ENCODE results near the gene ARPC1A.
A peak's percentile ranks its signal among the peaks of the same experiment; 100 is the strongest.
"Not testable (repeated sequence)": the region's sequence is repeated elsewhere in the genome, so short reads cannot be mapped to it uniquely, and the experiment has no call there.

The ARPC1A gene

DNA sequence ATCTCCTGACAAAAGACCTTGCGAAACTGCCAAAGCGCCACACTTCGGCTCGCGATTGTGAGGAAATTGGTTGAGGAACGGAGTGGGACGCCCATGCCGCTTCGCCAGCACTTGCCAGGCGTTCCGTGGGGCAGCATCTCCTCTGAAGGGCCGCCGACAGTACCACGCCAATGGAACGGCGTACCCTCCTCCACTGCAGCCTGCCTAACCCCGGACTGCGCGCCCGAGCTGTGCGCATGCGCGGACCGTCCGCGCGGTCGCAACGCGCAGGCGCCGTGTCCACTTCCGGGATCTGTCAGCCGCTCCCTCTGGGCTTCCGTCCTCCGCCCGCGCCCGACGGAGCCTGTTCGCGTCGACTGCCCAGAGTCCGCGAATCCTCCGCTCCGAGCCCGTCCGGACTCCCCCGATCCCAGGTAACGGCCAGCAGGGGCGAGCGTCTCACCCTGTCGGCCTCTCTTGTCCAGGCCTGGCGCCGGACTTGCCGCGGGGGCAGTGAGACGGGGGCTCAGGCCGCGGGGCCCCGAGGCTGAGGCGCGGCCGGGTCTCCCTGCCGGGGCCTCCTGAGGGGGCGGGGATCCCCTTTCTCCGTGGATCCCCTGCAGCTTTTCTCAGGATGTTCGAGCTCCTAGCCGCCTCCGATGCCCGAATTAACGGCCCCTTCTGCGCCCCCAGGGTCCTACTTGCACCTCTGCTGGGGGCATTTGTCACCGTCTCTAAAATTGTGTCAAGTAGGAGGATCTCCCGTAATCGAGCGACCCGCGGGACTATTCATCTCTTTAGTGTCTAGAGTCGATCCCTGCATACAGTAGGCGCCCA, at the start of gene ARPC1A:
Gene ARPC1A, plus strand, starts transcription at position 307 of the 816 bp plus-strand sequence. CDS start 7,456 bp downstream, outside the sequence.
- DNase-seq (ENCODE audit: low spot score) = peak; percentile 94

DNA sequence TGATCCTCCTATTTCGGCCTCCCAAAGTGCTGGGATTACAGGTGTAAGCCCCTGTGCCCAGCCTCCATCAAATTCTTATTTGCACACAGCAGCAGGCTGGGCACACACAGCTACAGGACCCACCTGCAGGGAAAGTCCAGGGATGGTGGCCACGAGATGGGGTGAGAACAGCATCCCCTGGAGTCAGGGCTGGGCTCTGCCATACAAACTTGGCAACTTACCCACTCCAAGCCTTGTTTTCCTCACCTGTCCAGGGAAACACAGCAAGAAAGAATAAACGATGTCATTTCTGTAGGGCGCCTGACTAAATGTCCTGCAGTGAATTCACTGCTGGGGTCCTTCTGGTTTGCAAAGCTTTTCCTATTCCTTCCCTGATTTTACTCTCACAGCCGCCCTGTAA, 47.5 kb upstream of the ARPC1A start:
- no peak for DNase-seq (ENCODE audit: low spot score)

DNA sequence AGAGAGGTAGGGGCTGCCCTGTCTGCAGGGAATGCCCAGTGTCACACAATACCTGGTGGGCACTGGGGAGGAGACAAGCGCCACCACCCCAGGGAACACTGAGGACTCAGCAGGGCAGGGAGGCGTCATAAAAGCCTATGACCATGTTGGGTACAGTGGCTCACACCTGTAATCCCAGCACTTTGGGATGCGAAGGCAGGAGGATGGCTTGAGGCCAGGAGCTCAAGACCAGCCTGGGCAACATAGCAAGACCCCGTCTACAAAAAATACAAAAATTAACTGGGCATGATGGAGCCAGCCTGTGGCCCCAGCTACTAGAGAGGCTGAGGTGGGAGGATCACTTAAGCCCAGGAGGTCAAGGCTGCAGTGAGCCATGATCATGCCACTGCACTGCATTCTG, 41.5 kb upstream of the ARPC1A start:
- DNase-seq (ENCODE audit: low spot score) = not testable (repeated sequence)

DNA sequence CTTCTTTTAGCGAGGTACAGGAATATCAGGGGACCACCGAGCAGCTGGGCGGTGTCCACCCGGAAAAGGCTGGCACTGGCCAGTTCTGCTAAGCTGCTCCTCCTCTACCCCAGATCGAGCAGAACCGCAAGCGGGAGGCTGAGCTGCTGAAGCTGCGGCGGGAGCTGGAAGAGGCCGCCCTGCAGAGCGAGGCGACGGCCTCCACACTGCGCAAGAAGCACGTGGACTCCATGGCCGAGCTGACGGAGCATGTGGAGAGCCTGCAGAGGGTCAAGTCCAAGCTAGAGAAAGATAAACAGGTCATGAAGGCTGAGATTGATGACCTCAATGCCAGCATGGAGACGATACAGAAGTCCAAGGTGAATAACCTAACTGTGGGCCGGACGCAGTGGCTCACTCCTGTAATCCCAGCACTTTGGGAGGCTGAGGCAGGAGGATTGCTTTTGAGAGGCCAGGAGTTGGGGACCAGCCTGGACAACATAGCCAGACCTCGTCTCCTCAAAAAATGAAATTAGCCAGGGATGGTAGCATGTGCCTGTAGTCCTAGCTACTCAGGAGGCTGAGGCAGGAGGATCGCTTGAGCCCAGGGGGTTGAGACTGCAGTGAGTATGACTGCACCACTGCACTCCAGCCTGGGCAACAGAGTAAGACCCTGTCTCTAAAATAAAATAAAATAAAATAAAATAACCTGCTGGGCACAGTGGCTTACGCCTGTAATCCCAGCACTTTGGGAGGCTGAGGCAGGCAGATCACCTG, 37.7 kb upstream of the ARPC1A start:
- DNase-seq (ENCODE audit: low spot score) = no peak

DNA sequence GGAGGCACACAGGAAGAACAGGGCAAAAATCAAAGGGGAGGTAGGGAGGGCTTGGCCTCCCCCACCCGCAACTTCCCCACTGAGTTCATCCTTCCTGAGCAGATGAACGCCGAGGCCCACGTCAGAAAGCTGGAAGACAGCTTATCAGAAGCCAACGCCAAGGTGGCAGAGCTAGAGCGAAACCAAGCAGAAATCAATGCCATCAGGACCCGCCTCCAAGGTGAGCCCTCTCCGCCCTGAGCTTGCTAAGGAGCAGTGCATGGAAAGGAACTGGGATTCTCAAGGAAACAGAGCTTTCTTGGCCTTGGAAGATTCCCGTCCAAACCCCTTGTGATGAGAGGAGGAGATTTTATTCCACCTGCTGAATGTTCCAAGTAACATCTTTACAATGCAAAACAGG, 36.5 kb upstream of the ARPC1A start:
- no peak for DNase-seq (ENCODE audit: low spot score)

DNA sequence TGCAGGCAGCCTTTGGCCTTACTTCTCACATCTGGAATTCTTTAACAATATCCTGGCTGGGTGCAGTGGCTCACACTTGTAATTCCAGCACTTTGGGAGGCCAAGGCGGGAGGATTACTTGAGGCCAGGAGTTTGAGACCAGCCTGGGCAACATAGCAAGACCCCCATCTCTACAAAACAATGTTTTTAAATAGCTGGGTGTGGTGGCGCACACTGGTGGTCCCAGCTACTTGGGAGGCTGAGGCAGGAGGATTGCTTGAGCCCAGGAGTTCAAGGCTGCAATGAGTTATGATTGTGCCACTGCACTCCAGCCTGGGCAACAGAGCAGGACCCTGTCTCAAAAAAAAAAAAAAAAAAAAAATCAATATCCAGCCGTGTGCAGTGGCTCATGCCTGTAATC, 35.5 kb upstream of the ARPC1A start:
- DNase-seq (ENCODE audit: low spot score) = not testable (repeated sequence)

DNA sequence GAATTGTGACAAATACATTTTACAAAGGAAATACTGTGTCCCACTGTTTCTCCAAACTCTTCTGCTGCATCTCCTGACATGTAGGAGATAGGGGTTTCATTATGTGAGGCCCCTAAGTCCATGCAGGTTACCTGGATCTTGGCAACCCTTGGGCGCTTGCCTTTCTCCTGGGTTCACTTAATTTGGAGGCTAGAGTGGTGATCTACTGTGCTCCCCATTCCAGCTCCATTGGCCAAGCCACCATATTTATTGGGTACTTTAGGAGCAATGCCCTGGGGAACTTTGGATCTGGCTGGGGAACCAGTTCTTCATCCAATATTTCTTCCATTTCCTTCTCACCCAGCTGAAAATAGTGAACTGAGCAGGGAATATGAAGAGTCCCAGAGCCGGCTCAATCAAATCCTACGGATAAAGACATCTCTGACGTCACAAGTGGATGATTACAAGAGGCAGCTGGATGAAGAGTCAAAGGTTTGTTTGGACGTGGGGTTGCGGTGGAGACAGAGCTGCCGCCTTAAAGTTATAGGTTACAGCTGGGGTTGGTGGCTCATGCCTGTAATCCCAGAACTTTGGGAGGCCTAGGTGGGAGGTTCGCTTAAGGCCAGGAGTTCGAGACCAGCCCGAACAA, 34.6 kb upstream of the ARPC1A start:
- no peak for DNase-seq (ENCODE audit: low spot score)

DNA sequence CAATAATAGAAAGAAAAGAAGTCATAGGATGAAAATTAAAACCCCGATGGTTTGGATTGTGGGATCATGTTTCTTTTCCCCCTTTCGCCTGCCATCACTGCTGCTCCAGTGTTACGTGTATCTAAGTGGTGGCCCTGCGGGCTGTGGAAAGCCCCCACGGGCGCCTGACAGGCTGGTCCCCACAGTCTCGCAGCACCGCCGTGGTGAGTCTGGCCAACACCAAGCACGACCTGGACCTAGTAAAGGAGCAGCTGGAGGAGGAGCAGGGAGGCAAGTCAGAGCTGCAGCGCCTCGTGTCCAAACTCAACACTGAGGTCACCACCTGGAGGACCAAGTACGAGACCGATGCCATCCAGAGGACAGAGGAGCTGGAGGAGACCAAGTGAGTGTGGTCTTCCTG, 33.6 kb upstream of the ARPC1A start:
- DNase-seq (ENCODE audit: low spot score) = no peak

DNA sequence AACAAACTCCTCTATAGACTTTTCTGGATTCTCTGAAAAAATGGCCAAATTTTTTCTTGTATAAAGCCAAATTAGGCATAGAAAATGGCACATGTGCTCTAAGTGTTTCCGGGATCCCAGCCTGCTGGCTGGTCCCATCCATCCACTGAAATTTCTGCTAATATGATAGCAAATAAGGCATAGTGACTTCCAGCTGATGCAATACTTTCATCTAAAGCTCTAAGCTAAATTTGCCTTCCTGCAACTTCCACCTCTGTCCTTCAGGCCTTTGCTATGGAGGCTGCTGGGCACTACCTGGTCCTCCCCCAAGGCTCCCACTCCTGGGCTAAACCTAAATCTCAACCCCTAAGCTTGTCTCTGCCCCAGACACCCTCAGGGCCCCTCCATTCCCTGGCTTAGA, 32.5 kb upstream of the ARPC1A start:
- no peak for DNase-seq (ENCODE audit: low spot score)

DNA sequence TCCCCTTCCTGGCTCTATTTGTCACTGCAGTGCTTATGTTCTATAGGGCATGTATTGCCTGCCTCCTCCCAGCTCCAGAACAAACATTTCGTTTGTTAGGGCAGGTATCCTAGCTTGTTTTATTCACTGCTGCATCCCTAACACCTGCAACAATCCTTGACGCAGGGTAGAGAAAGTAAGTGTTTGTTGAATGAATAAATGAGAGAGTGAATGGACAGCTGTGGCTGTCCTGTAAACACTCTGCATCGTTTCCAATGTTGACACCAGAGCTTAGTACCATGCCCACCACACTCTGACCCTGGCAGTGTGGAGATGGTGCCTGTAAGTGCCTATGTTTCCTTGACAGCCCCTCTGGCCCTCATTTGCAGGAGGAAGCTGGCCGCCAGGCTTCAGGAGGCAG, 32.0 kb upstream of the ARPC1A start:
- DNase-seq (ENCODE audit: low spot score) = no peak

DNA sequence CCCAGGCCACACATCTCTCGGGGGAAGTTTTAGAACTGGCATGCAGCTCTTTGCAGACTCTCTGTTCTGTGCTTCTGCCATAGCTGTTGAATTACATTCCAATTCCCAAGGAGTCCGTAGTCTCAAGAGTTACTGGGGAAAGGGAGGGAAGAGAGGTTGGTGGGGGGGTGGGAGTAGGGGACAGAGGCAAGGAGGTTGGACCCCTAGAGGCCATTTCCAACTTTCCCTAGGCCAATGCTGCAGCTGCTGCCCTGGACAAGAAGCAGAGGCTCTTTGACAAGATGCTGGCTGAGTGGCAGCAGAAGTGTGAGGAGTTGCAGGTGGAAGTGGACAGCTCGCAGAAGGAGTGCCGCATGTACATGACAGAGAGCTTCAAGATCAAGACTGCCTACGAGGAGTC, 29.2 kb upstream of the ARPC1A start:
- DNase-seq (ENCODE audit: low spot score) = no peak

DNA sequence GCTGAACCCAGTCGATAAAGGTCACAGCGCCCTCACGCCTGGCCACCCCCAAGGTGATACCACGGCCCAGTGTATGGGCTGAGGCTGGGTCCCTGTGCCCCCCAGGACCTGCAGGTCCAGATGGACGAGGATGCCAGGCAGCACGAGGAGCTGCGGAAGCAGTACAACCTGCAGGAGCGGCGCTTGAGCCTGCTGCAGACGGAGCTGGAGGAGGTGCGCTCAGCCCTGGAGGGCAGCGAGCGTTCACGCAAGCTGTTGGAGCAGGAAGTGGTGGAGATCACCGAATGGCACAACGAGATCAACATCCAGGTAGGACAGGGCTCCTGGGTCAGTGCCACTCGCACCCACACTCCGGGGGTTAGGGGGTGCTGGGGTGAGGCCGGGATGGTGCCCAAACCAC, 24.2 kb upstream of the ARPC1A start:
- DNase-seq (ENCODE audit: low spot score) = no peak

DNA sequence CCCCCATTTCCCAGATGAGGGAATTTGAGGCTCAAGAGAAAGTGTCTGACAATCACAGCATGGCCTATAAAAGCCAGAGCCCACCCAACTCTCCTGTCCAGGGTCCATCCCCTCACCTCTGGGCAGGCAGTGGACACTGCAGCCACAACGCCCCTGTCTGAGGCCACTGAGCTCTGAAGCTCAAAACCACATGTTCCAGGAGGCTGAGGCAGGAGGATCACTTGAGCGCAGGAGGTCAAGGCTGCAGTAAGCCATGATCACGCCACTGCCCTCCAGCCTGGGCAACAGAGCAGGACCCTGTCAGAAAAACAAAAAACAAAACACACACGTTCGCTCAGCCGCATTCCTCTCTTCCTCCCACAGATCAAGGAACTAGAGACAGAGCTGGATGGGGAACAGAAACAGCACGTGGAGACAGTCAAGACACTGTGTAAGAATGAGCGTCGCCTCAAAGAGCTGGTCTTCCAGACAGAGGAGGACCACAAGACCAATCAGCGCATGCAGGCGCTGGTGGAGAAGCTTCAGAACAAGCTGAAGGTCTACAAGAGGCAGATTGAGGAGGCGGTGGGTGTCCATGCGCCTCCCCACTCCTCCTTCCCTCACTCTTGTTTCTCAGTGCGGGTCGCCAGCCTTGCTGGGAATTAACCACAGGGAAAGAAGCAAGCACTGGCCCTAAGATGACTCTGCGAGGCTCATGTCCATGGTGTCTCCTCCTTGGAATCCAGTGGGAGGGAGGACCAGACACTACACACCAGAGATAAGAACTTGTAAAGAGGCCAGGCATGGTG, 20.0 kb upstream of the ARPC1A start:
- DNase-seq (ENCODE audit: low spot score) = no peak

DNA sequence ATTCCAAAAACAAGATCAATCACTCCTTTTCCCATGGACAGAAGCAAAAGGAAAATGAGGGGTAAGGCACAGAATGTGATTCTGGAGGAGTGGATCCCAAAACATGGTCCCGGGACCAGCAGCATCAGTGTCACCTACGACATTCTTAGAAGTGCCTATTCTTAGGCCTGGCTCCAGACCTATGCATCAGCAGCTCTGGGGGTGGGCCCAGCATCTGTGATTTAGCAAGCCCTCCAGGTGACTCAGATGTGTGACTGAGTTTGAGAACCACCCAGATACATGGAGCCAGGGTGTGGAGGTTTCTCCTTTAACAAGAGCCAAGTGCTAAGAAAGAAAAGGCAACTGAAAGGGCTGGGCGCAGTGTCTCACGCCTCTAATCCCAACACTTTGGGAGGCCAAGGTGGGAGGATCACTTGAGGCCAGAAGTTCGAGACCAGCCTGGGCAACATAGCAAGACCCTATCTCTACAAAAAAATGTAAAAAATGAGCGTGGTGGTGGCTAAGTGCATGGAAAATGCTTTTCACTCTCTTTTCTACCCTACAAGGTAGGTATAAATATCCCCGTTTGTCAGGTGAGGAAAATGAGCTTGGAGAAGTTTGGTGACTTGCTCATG, 17.1 kb upstream of the ARPC1A start:
- DNase-seq (ENCODE audit: low spot score) = no peak

DNA sequence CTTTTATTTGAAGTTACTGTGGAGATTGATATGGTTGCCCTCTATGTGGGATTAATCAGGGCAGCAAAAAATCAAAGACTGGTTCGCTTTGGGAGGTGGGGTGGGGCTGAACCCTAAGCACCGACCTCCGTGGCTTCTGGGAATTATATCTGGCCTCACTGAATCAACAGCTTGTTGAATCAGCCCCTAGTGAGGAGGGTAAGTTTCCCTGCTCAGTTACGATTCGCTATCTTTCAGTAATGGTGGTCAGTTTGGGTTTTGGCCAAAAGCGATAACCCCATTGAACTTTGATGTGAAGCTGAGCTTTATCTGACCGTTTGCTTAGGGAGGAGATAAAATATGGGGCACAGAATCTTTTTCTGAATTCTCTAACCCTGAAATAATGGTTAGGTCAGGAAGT, 16.6 kb upstream of the ARPC1A start:
- DNase-seq (ENCODE audit: low spot score) = no peak

DNA sequence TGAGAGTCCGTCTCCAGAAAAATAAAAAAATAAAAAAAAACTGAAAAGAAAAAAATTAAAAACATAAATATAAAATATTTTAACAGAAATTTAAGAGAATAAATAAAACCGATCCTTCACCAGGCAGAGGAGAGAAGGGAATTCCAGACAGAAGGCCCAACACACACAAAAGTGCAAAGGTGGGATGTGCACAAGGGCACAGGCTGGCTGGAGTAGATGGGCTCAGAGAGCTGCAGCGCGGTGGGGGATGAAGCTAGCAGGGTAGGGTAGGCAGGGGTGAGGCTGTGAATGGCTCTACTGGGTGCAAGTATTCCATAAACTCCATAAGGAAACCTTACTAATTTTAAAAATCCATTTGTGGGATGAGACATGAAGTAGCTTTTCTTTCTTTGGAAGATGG, 15.7 kb upstream of the ARPC1A start:
- DNase-seq (ENCODE audit: low spot score) = no peak

DNA sequence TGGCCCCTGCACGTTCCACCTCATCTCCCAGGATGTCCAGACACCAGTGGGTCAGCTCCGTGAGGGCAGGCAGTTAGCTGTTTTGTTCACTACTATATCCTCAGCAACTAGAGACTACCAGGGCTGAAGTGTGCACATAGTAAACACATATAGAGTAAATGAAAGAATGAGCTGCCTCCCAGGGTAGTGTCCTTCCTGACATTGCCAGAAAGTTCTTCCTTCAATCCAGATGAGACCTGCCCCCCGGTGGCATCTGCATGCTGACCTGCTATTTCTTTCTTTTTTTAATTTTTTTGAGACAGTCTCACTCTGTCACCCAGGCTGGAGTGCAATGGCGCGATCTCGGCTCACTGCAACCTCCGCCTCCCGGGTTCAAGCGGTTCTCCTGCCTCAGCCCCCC, 14.0 kb upstream of the ARPC1A start:
- no peak for DNase-seq (ENCODE audit: low spot score)

DNA sequence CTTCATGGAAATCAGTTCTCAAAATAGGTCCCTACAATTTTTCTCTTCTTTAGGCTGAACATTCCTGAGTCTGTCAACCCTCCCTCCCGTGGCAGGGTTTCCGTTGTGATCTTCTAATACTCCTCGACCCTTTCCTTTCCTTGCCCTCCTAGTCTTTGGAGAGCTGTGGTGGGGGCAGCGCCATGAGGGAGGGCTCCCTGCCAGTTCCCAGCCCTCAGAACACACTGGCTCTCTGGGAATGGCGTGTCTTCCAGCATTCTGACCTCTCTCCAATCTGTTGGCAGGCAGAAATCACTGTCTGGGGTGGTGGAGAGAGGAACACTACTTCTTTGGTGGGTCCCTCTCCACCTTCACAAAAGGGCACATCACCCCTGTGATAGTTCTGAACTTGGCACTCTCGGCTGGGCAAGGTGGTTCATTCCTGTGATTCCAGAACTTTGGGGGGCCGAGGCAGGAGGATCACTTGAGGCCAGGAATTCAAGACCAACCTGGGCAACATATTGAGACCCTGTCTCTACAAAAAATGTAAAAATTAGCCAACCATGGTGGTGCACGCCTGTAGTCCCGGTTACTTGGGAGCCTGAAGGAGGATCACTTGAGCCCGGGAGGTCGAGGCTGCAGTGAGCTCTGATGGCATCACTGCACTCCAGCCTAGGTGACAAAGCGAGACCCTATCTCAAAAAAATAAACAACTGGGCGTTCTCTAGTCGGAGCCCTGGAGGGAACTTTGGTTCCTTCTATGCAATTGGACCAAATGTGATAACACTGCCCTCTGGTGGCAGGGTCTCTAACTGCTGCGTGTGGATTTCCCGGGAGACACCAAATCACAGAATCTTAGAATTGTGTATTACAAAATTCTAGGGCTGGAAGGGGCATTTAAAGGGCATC, 13.1 kb upstream of the ARPC1A start:
- peak; percentile 77 for DNase-seq (ENCODE audit: low spot score)

DNA sequence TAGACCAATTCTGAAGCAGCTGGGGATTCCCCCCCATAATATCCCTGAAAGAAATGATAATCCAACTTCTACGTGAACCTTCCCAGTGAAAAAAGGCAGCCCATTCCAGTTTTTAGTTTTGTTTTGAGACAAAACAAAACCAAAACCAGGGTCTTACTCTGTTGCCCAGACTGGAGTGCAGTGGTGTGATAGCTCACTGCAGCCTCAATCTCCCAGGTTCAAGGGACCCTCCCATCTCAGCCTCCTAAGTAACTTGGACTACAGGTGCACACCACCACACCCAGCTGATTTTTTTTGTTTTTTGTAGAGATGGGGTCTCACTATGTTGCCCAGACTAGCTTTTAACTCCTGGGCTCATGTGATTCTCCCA, 12.5 kb upstream of the ARPC1A start:
- no peak for DNase-seq (ENCODE audit: low spot score)

DNA sequence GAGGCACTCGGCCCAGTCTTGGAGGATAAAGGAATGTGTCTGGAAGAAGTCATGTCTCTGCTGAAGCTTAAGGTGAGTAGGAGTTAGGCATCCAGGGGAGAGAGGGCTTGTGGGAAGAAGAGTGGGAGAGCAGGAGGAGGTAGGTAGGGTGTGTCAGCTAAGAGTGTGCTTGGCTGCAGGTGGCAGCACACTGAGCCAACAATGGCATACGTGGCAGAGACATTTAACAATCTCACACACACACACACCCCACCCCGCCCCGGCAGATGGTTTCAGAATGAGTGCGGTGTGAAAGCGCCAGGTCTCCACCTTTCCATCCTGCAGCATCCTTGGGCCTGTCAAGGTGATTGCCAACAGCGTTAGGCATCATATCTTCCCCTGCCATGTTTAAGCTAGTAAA, 11.2 kb upstream of the ARPC1A start:
- no peak for DNase-seq (ENCODE audit: low spot score)

DNA sequence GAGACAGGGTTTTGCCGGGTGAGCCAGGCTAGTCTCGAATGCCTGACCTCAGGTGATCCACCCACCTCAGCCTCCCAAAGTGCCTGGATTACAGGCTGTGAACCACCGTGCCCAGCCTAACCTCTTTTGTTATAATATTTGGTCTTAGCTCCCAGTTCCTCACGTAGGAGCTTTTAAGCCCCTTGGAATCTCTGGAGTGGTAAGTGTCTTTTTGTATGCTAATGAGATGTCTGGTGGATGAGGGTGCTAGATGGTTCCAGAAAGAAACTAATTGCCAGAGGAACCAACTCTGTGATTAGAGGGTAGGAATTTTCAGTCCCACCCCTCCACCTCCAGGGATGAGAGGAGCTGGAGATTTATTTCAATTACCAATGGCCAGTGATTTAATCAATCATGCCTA, 5.3 kb upstream of the ARPC1A start:
- DNase-seq (ENCODE audit: low spot score) = no peak
